GDM1 (cell line): Measurements from ENCODE around the gene PPP1CA.

ENCODE experiments used
- DNase-seq: peaks from one replicate; lab custom pipeline; 2025; lab: John Stamatoyannopoulos, UW

Gene PPP1CA

DNA sequence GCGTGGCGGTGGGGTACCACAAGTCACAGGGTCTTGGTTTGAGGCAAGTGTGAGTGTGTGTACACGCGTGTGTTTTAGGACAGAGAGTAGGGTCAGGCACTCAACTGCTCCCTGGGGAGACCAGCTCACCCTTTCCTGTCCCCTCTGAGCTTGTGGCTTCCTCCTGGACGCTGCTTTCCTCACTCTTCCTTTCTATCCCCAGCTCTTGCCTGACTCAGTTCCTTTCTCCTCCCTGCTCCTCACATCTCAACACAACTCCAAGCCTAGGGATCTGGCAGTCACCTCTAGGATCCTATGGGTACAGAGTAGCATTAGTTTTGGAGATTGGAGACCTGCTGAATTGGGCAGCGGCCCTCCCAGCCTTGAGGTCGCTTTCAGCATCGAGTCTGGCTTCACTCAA, 32.4 kb downstream of the PPP1CA start:
- DNase-seq: no peak

- no peak for DNase-seq
These were observed 33.0 kb downstream of the PPP1CA start for GRCh38 chr11:67368621-67369020.

DNA sequence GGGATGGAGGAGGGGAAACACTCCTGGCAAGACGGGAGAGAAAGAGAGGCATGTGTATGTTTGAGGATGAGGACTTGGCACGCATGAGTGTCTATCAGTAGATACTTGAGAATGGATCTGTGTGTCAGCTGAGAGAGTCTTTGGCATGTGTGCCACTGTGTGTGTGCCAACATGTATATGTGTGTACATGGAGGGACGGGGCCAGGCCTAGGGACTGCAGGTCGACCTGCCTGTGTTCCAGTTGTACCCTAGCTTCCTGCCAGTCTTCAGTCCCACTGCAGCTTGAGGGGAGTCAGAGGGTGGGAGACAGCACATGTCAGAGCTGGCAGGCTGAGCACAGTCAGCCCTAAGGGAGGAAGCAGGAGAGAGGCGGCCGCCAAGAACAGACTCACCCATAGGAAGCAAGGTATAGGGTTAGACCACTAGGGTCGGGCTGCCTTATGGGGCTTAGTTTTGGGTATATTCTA, 33.9 kb downstream of the PPP1CA start:
- no peak for DNase-seq

- no peak for DNase-seq
These were observed 34.5 kb downstream of the PPP1CA start for GRCh38 chr11:67366961-67367760.

DNA sequence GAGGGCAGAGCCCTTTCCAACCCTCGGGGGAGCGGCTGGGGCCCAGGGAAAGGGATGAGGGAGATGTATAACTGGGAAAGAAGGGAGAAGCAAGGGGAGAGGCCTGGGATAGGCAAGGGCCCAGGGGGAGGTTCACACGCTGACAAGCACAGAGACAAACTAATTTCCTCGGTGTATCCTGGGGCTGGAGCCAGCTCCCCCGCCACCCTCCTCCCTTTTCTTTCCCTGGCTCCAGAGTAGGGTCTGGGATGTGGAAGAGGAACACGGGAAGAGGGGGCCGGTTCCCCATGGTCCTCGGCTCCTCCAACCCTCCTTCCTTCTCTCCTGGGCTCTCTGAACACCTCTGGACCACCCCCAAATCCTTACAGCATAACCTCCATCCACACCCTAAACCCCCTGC, 35.1 kb downstream of the PPP1CA start:
- DNase-seq: no peak

DNA sequence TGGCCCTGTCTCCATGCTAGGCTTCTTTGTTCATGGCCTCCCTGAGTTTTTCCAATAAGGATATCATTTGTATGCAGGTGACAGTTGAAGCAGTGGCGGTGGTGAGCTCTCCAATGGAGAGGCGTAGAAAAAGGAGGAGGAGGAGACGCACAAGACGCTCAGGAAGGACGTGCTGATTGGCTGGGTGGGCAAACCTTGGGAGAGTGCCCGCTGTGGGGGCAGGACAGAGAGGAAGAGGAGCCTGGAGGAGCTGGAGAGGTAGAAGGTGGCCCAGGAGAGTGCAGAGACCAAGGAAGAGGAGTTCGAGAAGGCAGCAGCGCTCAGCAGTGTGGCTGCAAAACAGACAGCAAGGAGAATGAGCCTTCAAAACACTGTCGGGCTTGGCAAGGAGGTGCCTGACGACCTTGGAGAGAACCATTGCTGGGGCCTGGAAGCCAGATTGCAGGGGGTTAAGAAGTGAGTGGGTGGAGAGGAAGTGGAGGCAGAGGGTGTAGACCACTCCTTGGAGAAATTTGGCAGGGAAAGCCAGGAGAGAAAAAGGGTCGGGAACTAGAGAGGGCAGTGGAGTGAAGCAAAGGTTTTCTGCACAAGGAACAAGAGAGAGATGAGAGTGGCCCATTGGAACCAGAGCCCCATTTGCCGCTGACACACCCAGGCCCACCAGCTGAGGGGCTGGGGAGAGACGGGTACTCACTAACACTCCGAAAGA, 35.8 kb downstream of the PPP1CA start:
- DNase-seq: no peak

- DNase-seq: no peak
These were observed 36.6 kb downstream of the PPP1CA start for GRCh38 chr11:67364783-67365722.

DNA sequence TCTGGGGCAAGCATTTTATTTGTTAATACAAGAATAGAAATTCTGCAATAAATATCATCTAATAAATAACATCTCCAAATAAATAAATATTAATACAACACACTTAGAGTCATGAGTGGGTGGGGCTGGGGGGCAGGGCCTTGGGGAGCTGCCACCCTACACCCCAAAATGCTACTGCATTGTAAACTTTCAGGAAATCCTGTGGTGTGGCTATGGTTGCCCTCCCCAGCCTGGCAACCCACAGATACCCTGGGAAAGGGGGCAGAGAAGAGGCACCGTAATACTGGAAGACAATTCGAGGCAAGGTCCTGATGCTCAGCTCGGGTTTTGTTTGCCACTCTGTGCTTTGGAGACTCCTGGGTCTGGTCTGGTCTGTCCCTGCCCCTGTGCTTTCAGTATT, 37.5 kb downstream of the PPP1CA start:
- no peak for DNase-seq

GRCh38 chr11:67357831-67358670, 43.6 kb downstream of the PPP1CA start:
- DNase-seq: no peak

GRCh38 chr11:67356864-67357561, 44.6 kb downstream of the PPP1CA start:
- DNase-seq: peak; percentile 60

- DNase-seq: no peak
These were observed 45.2 kb downstream of the PPP1CA start for GRCh38 chr11:67356387-67356863.

DNA sequence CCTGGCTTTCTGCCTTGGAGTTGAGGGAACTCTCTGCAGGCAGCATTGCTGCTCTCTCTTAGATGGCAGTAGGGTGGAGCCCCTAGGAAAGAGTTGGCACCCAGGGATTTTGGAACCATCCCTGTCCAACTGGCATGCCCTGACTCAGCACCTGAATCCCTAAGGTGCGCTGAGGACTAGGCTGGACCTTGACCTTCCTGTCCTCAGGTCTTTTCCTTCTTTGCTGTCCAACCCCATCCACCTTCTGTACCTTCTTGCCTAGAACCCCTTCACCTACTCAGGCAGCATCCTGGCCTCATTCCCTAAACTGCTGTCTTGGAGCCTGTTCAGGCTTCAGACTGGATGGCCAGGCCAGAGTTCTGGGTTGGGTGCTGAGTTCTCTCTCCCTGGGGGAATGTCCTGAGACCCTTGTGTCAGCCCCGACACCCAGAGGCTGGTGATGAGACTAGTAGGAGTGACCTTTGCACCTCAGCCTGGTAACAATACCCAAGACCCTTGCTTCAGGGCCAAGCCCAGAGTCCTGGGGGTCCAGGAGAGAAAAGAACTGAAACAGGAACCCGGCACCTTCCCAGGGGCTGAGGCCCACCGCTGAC, 45.8 kb downstream of the PPP1CA start:
- DNase-seq: no peak

DNA sequence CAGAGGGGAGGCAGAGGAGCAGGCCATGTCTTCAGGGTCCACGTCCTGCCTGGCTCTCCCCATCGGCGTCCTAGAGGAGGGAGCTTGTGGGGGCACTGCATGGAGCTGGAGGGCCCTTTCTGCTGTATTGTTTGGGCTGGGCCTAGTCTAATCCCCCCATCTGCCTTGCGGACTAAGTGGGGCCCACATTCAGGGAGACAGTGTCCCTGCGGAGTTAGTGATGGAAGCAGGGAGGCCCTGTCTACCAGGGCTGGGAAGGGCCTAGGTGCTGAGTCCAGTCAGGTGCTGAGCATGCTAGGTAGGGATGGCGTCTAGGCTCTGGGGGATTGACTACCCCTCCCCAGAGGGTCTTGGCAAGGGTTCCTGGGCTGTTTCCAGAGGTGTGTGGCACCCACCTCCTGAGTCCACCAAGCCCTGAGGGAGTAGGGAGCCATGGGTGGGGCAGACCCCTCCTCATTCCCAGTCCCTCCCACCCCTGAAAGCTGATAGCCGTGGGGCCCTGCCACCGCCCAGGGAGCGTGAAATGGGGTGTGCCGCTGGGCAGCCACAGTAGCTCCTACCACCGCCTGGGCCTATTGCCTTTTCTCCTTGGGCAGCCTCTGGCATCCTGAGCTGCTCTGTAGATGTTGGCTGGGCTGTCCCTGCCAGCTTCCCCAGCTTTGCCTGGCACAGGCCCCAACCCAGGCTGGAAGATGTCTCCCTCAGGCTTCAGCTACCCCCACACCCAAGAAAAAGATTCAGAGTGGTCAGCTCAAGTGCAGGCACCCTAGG, 46.5 kb downstream of the PPP1CA start:
- DNase-seq: no peak

DNA sequence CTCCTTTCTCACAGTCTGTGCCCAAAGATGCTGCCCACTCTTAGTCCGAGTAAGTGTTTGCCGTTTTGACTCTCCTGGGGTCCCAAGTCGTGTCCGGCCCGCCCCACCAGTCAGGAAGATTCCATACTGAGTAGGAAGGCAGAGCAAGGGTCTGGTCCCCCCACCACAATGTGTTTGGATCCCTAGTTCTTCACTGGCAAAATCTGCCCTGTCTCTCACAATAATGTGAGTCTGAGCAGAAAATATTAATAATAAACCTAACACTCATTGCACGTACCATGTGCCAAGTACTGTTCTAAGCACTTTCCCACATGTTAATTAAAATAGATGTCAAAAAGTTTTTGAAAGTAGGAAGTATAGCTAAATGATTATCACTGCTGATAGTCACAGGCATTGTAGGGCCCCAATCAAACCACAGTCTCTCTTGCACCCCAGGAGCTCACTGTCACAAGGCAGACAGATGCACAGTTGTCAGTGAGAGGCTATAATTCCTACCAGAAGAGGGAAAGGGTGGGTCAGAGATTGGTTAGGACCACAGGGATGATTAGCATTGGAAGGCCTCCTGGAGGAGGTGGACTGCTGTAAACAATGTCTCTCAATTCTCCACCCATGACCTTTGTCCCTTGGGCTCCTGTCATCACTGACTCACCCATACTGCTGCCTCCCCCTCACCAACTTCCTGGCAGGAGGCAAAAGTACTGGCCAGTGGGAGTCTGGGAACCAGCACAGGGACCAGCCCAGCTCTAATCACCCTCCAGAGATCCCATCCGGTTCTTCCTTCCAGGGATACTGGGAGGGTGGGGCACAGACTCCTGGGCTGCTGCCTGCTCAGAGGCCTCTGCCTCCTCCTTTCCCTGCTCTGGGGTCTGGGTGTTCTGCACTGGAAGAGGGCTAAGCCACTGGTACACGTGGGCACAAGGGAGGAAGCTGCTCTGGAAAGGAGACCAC, 47.3 kb downstream of the PPP1CA start:
- DNase-seq: no peak

DNA sequence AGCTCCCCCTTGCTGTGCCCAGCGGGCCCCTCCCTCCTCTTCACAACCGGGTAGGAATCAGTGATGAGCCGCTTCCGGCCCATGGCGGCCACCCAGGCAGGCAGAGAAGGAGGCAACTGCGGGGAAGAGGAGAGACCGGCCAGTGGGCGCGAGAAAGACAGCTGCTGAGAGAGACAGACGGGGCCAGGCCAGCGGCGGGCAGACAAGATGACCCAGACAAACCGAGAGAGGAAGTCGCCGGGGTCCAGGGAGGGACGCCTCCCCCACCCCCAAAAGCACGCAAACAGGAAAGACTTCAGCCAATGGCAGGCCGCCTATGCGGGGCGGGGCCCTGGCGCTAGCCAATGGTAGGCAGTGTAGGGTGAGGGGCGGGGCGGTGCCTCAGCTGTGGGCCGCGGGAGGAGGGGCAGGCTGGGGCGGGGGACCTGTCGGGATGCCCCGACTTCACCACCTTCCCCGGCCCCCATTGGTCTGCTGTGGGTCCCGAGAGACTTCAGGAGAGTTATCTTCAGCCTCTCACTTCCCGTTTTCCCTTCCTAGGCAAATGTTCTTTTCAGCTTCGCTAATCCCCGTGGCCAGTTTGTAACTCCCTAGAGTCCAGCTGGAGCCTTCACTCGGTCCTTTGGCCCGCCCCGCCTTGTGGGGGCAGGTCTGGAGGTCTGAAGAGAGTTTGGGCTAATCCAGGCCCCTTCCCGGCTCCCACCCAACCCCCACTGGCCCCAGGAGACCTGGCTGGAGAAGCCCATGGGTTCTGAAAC, 48.2 kb downstream of the PPP1CA start, which contains the start of gene POLD4:
Gene POLD4 (minus strand): TSS at position 230 of the 758 bp plus-strand sequence. CDS start 147 bp downstream, at position 83.
- peak; percentile 94 for DNase-seq

GRCh38 chr11:67352546-67353316, 48.9 kb downstream of the PPP1CA start:
- DNase-seq: peak; percentile 46
